HL-60/S4 (cell line): Measurements from ENCODE around the gene DHRS1.

Experiments
- in situ Hi-C: fragments of 300-500 bp; cut with MboI; formaldehyde crosslinking; loops from 2 replicates; pipeline ENCODE4 v1.14.3; 2022; ENCODE audit warnings: low sequenced_read_pairs

DHRS1 gene

GRCh38 chr14:24286996-24287395 is 12.6 kb downstream of the DHRS1 start:
- in situ Hi-C loops: no loop called here

GRCh38 chr14:24285351-24285750 is 14.2 kb downstream of the DHRS1 start:
- in situ Hi-C loops: no loop called here

GRCh38 chr14:24284501-24285035 is 15.0 kb downstream of the DHRS1 start:
- in situ Hi-C loops: no loop called here

GRCh38 chr14:24283796-24284460 is 15.7 kb downstream of the DHRS1 start:
- in situ Hi-C loops: no loop called here

GRCh38 chr14:24282736-24283135 is 16.8 kb downstream of the DHRS1 start:
- in situ Hi-C loops: no loop called here

- in situ Hi-C loops: no loop called here
These were observed 17.9 kb downstream of the DHRS1 start for GRCh38 chr14:24281636-24282035.

- in situ Hi-C loops: no loop called here
These were observed 18.7 kb downstream of the DHRS1 start for GRCh38 chr14:24280797-24281460.

- in situ Hi-C loops: no loop called here
These were observed 20.0 kb downstream of the DHRS1 start for GRCh38 chr14:24279301-24280186.

GRCh38 chr14:24278424-24278823 is 21.2 kb downstream of the DHRS1 start:
- in situ Hi-C loops: no loop called here

GRCh38 chr14:24277606-24278321 is 21.8 kb downstream of the DHRS1 start:
- in situ Hi-C loops: no loop called here

GRCh38 chr14:24277071-24277470 is 22.5 kb downstream of the DHRS1 start:
- in situ Hi-C loops: no loop called here

- in situ Hi-C loops: no loop called here
These were observed 25.5 kb downstream of the DHRS1 start for GRCh38 chr14:24274101-24274543.

- in situ Hi-C loops: no loop called here
These were observed 26.1 kb downstream of the DHRS1 start for GRCh38 chr14:24273422-24273998.

GRCh38 chr14:24272467-24272866 is 27.1 kb downstream of the DHRS1 start:
- in situ Hi-C loops: no loop called here

- in situ Hi-C loops: no loop called here
These were observed 27.7 kb downstream of the DHRS1 start for GRCh38 chr14:24271834-24272263.

GRCh38 chr14:24271134-24271833 is 28.3 kb downstream of the DHRS1 start, which contains the start of gene RABGGTA:
Gene RABGGTA, minus strand, starts transcription at chr14:24271597. Its CDS starts 482 bp downstream, at chr14:24271115.
- in situ Hi-C loops: no loop called here

- in situ Hi-C loops: no loop called here
These were observed 28.9 kb downstream of the DHRS1 start for GRCh38 chr14:24270537-24271133.

- in situ Hi-C loops: no loop called here
These were observed 29.6 kb downstream of the DHRS1 start for GRCh38 chr14:24269910-24270536.

GRCh38 chr14:24269368-24269767 is 30.2 kb downstream of the DHRS1 start:
- in situ Hi-C loops: no loop called here
